Measurements from ENCODE around the gene TMEM82. TPM values are rescaled to one million over a fixed set of nuclear protein-coding genes. Genes with fewer than 3 reads are reported as not detected.

Gene TMEM82
- total RNA-seq, 6 experiments from 2014 or later = 15.8 to 33.5 (median 19.1) TPM

DNA sequence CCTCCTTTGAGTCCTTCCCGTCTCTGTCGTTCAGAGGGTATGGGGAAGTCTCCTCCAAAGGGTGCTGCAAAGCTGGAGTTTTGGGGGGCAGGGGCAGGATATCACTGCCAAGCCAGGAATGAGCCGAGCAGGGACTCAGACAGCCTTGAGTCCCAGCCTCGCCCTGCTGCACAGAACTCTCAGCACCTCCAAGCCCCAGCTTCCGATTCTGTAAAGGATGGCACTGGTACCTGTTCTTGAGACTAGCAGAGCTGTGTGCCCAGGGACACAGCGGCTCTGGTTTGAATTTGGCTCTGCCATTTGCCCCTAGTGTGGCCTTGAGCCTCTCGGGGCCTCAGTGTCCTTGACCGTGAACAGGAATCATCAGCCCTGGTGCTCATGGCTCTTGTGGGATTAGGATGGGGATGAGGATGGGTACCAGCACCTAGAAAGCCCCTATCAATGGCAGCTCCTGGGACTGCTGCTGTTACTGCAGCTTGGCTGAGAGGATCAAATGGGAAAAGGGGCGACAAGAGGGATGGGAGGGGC is 14.8 kb downstream of the TMEM82 start:
- WGBS (ENCODE audit: insufficient coverage, low coverage, low lambda C conversion rate, missing lambda C conversion rate) = 72% methylated on average over 5 of the region's 9 CpGs
- Histone ChIP-seq H3K36me3 (no peaks in the 10 kb centered on the region), H3K9me3 (no peaks in the 10 kb centered on the region), H3K27ac (no peak overlapping the region), H3K27me3 (no peaks in the 10 kb centered on the region), H3K4me3 (no peak overlapping the region), H3K4me1 (peaks cover 0 to 6% (median 0%) of the 10 kb centered on the region in 4 donors)
- no peak for TF ChIP-seq POLR2A (IDR thresholded peaks at IDR 0.05)
- TF ChIP-seq, protein P1, sequence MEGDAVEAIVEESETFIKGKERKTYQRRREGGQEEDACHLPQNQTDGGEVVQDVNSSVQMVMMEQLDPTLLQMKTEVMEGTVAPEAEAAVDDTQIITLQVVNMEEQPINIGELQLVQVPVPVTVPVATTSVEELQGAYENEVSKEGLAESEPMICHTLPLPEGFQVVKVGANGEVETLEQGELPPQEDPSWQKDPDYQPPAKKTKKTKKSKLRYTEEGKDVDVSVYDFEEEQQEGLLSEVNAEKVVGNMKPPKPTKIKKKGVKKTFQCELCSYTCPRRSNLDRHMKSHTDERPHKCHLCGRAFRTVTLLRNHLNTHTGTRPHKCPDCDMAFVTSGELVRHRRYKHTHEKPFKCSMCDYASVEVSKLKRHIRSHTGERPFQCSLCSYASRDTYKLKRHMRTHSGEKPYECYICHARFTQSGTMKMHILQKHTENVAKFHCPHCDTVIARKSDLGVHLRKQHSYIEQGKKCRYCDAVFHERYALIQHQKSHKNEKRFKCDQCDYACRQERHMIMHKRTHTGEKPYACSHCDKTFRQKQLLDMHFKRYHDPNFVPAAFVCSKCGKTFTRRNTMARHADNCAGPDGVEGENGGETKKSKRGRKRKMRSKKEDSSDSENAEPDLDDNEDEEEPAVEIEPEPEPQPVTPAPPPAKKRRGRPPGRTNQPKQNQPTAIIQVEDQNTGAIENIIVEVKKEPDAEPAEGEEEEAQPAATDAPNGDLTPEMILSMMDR (IDR thresholded peaks at IDR 0.05) = no peak
- ATAC-seq (no peak), DNase-seq (no peak)
- intact Hi-C loops (cut with DNase I) = no loop called here

DNA sequence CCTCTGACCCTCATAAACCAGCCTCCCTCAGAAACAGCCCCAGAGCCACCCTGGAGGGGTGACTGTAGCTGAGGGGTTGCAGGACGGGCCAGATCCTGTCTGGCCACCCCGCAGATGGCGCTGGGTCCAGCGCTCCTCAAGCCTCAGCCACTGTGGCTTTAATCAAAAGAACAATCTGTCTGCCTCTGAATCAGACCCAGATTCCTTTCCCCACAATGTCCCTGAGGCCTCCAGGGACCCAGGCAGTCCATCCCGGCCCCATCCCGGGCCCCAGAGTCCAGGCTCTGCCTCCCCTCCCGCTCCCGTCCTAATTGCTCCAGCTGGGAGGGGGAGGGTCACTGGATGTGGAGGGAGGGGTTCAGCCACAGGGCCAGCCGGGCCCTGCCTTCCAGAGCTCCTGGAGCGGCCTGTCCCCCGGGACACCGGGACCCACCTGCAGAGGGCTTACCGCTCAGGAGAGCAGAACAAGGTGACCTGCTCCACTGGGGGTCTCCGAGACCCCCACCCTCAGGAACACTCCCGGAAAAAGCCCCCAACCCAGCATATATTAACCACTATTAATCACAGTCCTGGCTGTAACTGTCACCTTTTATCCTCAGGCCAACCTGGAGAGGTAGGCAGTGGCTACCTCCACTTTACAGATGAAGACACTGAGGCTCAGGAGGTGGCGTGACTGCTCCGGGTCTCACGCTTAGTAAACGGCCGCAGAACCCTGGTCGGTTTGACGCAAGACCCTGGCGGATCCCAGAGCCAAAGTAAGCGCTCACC is 15.5 kb downstream of the TMEM82 start:
- H3K27ac ChIP-seq = no peak overlapping the region
- H3K36me3 ChIP-seq = no peaks in the 10 kb centered on the region
- TF ChIP-seq POLR2A (IDR thresholded peaks at IDR 0.05) = no peak
- TF ChIP-seq, protein P1 (IDR thresholded peaks at IDR 0.05) = no peak
- no peaks in the 10 kb centered on the region for H3K27me3 ChIP-seq
- peak overlapping the region in 1 of 3 donors; percentile 55 for H3K4me3 ChIP-seq
- ATAC-seq (no peak), DNase-seq (no peak)
- no peaks in the 10 kb centered on the region for H3K9me3 ChIP-seq
- intact Hi-C loops (cut with DNase I) = no loop called here
- WGBS (ENCODE audit: insufficient coverage, low coverage, low lambda C conversion rate, missing lambda C conversion rate) = 32% methylated on average over 9 of the region's 24 CpGs
- H3K4me1 ChIP-seq = peaks cover 0 to 6% (median 0%) of the 10 kb centered on the region in 4 donors

DNA sequence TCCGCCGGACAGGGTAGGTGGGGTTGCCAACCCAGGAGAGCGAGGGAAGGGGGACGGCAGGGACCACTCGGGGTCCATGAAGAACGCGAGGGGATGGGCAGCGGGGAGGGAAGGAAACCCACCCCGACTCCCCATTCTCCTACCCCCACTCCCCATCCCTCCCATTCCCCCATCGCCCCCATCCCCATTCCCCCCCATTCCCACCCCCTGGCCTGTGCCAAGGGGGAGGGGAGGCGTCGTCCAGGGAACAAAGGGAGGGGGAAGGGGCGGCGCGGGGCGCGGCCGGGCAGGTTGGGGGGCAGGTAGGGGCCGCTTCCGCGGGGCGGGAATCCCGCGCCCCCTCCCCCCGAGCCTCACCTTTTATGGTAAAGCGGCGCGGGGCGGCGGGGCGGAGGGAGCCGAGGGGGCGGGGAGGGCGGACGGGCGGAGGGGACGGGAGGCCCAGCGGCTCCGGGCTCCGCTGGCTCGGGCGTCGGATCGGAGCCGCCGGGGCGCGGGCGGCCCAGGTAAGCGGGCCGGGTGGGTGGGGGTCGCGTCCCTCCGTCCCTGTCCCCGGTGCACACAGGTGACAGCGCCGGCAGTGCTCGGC is 16.1 kb downstream of the TMEM82 start, which contains the start of gene FBLIM1:
FBLIM1 (plus strand) TSS at position 453 of the 589 bp plus-strand sequence. CDS start 6,189 bp downstream, outside the sequence.
- 7% methylated on average over 14 of the region's 58 CpGs for WGBS (ENCODE audit: insufficient coverage, low coverage, low lambda C conversion rate, missing lambda C conversion rate)
- peak in 3 of 4 donors; percentile 9 to 16 (median 14) for ATAC-seq
- H3K27me3 ChIP-seq = no peaks in the 10 kb centered on the region

GRCh38 chr1:15758953-15759661 is 16.8 kb downstream of the TMEM82 start:
- Histone ChIP-seq H3K4me1 (peaks cover 0 to 6% (median 0%) of the 10 kb centered on the region in 4 donors), H3K9me3 (no peaks in the 10 kb centered on the region), H3K27ac (peak overlapping the region in 2 of 3 donors; percentile 24 to 49), H3K27me3 (no peaks in the 10 kb centered on the region), H3K36me3 (no peaks in the 10 kb centered on the region), H3K4me3 (peak overlapping the region; percentile 36 to 55 (median 52))
- ATAC-seq (peak; percentile 12 to 43 (median 32)), DNase-seq (no peak)
- WGBS (ENCODE audit: insufficient coverage, low coverage, low lambda C conversion rate, missing lambda C conversion rate) = no CpG with 5 or more reads among the region's 58 CpGs
- intact Hi-C loops (cut with DNase I) = no loop called here
- TF ChIP-seq POLR2A (IDR thresholded peaks at IDR 0.05) = no peak
- TF ChIP-seq, protein P1 (IDR thresholded peaks at IDR 0.05) = no peak

More for the DNA sequence above, 16.1 kb downstream of the TMEM82 start, which contains the start of gene FBLIM1:
- H3K4me3 ChIP-seq = peak within 1 kb of the TSS; percentile 36 to 55 (median 52)
- H3K36me3 ChIP-seq = no peaks in the 10 kb centered on the region
- TF ChIP-seq, protein P1 (IDR thresholded peaks at IDR 0.05) = no peak
- no peak for TF ChIP-seq POLR2A (IDR thresholded peaks at IDR 0.05)
- H3K27ac ChIP-seq = peak within 1 kb of the TSS in 2 of 3 donors; percentile 24 to 49
- no peak for DNase-seq
- peaks cover 0 to 6% (median 0%) of the 10 kb centered on the region in 4 donors for H3K4me1 ChIP-seq
- intact Hi-C loops (cut with DNase I) = no loop called here
- no peaks in the 10 kb centered on the region for H3K9me3 ChIP-seq

All from right lobe of liver (tissue), 6 donors.